SU-DHL-6 (cell line): ENCODE measurements around the gene INPP5B.

ENCODE experiments used
- H2AFZ ChIP-seq: fragments of 200-600 bp; sonication (generic); 2 replicates; pipeline ENCODE4 v1.6.1; 2014; ENCODE audit warnings: low read depth, mild to moderate bottlenecking, moderate library complexity, mixed read lengths, antibody characterized with exemption, low read length; ENCODE audit not compliant: severe bottlenecking
- H3F3A ChIP-seq: fragments of 200-600 bp; shearing (Covaris generic); 2 replicates; pipeline ENCODE4 v1.6.0; 2016; ENCODE audit warnings: antibody characterized with exemption, mild to moderate bottlenecking; ENCODE audit not compliant: insufficient read depth
- H3K27ac ChIP-seq: fragments of 200-600 bp; sonication (generic); 2 replicates; pipeline ENCODE4 v1.5.1; 2016; ENCODE audit warnings: low read depth, mild to moderate bottlenecking, low read length, moderate library complexity, mixed read lengths
- H3K27me3 ChIP-seq: fragments of 200-600 bp; sonication (generic), shearing (Covaris generic); 2 replicates; pipeline ENCODE4 v1.6.0; 2014; ENCODE audit warnings: mild to moderate bottlenecking, low read length
- H3K36me3 ChIP-seq: fragments of 200-600 bp; sonication (generic); 2 replicates; pipeline ENCODE4 v1.6.1; 2014; ENCODE audit warnings: mild to moderate bottlenecking, low read length, mixed read lengths
- H3K4me2 ChIP-seq: fragments of 300-600, 200-600 bp; shearing (Covaris generic), sonication (generic); 2 replicates; pipeline ENCODE4 v1.6.0; 2014; ENCODE audit warnings: low read length, low read depth, mild to moderate bottlenecking; ENCODE audit not compliant: poor library complexity, severe bottlenecking
- H3K4me3 ChIP-seq: fragments of 200-600 bp; sonication (generic); 2 replicates; pipeline ENCODE4 v1.5.1; 2014; ENCODE audit warnings: antibody characterized with exemption, low read length, mild to moderate bottlenecking, mixed read lengths; ENCODE audit not compliant: insufficient read depth, poor library complexity, severe bottlenecking
- H3K79me2 ChIP-seq: fragments of 200-600 bp; sonication (generic); 2 replicates; pipeline ENCODE4 v1.6.1; 2014; ENCODE audit warnings: mild to moderate bottlenecking, low read length, moderate library complexity; ENCODE audit not compliant: insufficient read depth
- H3K9ac ChIP-seq: fragments of 200-600 bp; sonication (generic); 2 replicates; pipeline ENCODE4 v1.7.0; 2014; ENCODE audit warnings: mild to moderate bottlenecking, low read length
- H3K9me2 ChIP-seq: fragments of 200-600 bp; sonication (generic); replicated peaks from 2 replicates; pipeline ENCODE4 v1.6.1; 2014; ENCODE audit warnings: low read length; ENCODE audit not compliant: insufficient read depth
- H3K9me3 ChIP-seq: fragments of 200-600 bp; sonication (generic); 2 replicates; pipeline ENCODE4 v1.6.1; 2014; ENCODE audit warnings: low read length, mixed read lengths; ENCODE audit not compliant: insufficient read depth
- H4K20me1 ChIP-seq: fragments of 200-600 bp; sonication (generic); 2 replicates; pipeline ENCODE4 v1.6.1; 2014; ENCODE audit warnings: low read depth, mild to moderate bottlenecking, antibody characterized with exemption, low read length, moderate library complexity, mixed read lengths
- CTCF ChIP-seq: fragments of 200-600 bp; sonication (generic); IDR thresholded peaks from one replicate; pipeline ENCODE4 v1.5.1; 2017; ENCODE audit warnings: antibody characterized with exemption, mild to moderate bottlenecking, low read length, moderate library complexity; ENCODE audit not compliant: insufficient read depth, poor library complexity, severe bottlenecking
- EZH2phosphoT487 ChIP-seq: fragments of 200-600 bp; sonication (generic), shearing (Covaris generic); conservative IDR thresholded peaks from 2 replicates; pipeline ENCODE4 v1.6.1; 2018; ENCODE audit warnings: mild to moderate bottlenecking, antibody characterized with exemption, low read length, moderate library complexity, mixed read lengths

INPP5B gene

GRCh38 chr1:37954316-37954971, 7.6 kb upstream of the INPP5B start:
- H3K36me3 ChIP-seq: no peaks in the 10 kb centered on the region
- H3K9me3 ChIP-seq: no peaks in the 10 kb centered on the region
- H3K4me3 ChIP-seq: no peak overlapping the region
- no peak overlapping the region for H2AFZ ChIP-seq
- H3K9me2 ChIP-seq: no peaks in the 10 kb centered on the region
- no peaks in the 10 kb centered on the region for H3F3A ChIP-seq
- no peaks in the 10 kb centered on the region for H3K27me3 ChIP-seq
- no peak overlapping the region for H3K9ac ChIP-seq
- no peaks in the 10 kb centered on the region for H4K20me1 ChIP-seq
- no peak overlapping the region for H3K27ac ChIP-seq
- H3K79me2 ChIP-seq: no peaks in the 10 kb centered on the region
- H3K4me2 ChIP-seq: no peak overlapping the region
- TF ChIP-seq CTCF (no peak), EZH2phosphoT487 (no peak)

DNA sequence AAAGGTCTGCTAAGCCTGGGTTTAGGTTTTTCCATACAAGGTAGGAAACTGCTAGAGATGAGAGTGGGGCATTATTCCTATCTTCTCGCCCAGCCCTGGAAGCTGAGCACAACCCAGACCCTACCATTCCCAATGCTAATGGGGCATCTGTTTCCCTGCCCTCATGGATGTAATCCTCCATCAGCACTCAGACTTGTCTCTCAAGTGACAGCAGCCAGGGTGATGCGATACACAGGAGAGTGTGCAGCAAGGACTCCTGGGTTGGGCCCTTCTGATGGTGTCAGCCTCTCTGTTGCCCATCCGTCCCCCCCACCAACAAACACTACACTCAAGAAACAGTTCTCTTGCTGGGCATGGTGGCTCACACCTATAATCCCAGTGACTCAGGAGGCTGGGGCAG, 5.9 kb upstream of the INPP5B start:
- no peak overlapping the region for H3K4me2 ChIP-seq
- no peaks in the 10 kb centered on the region for H4K20me1 ChIP-seq
- no peaks in the 10 kb centered on the region for H3K27me3 ChIP-seq
- H3K9ac ChIP-seq: no peak overlapping the region
- H2AFZ ChIP-seq: no peak overlapping the region
- no peak overlapping the region for H3K4me3 ChIP-seq
- no peaks in the 10 kb centered on the region for H3K36me3 ChIP-seq
- H3K9me3 ChIP-seq: no peaks in the 10 kb centered on the region
- H3K79me2 ChIP-seq: no peaks in the 10 kb centered on the region
- no peak overlapping the region for H3K27ac ChIP-seq
- no peaks in the 10 kb centered on the region for H3F3A ChIP-seq
- TF ChIP-seq CTCF (no peak), EZH2phosphoT487 (no peak)
- no peaks in the 10 kb centered on the region for H3K9me2 ChIP-seq

GRCh38 chr1:37951783-37952624, 5.2 kb upstream of the INPP5B start:
- Histone ChIP-seq H2AFZ (no peak overlapping the region), H3K9me3 (no peaks in the 10 kb centered on the region), H4K20me1 (no peaks in the 10 kb centered on the region), H3K9ac (no peak overlapping the region), H3K27ac (no peak overlapping the region), H3K79me2 (no peaks in the 10 kb centered on the region), H3K36me3 (no peaks in the 10 kb centered on the region), H3K4me2 (no peak overlapping the region), H3K9me2 (no peaks in the 10 kb centered on the region), H3K4me3 (no peak overlapping the region), H3K27me3 (no peaks in the 10 kb centered on the region), H3F3A (no peaks in the 10 kb centered on the region)
- no peak for TF ChIP-seq CTCF
- no peak for TF ChIP-seq EZH2phosphoT487
